ENCODE results near the gene KLHL8.

The KLHL8 gene

DNA sequence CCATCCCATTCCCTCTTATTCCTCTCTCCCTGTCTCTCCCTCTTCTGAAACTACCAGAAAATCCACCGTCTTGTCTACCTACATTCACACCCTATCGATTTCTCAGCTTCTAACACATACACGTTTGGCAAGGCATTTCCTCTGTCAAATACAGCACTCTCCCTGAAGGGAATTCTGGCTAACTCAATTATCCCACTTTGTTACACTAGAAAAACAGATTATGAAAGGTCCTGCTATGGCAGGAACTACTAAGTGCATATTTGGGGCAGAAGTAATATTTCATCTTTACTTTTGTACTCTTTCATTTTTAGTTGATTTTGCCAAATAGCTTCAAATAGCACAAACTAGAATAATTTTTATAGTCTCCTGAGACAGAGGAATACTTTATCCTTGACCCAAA is 46.6 kb upstream of the KLHL8 start:
- no peaks in the 10 kb centered on the region for H3K36me3 ChIP-seq (ENCODE audit: control insufficient read depth, low read length)
- H3K79me2 ChIP-seq (ENCODE audit: control insufficient read depth, low read length): no peaks in the 10 kb centered on the region
- no peaks in the 10 kb centered on the region for H3K9me3 ChIP-seq (ENCODE audit: control insufficient read depth, insufficient read depth, low read length)
- H3K4me3 ChIP-seq (ENCODE audit: low read length): no peak overlapping the region
- no peaks in the 10 kb centered on the region for H3K9me2 ChIP-seq (replicated peaks; ENCODE audit: control insufficient read depth, low read length)
- no peaks in the 10 kb centered on the region for H4K20me1 ChIP-seq (ENCODE audit: control insufficient read depth, insufficient read depth, low read depth, low read length)
- TF ChIP-seq EZH2phosphoT487 (IDR thresholded peaks at IDR 0.05; ENCODE audit: borderline replicate concordance, low read length): no peak
- TF ChIP-seq, protein P1, sequence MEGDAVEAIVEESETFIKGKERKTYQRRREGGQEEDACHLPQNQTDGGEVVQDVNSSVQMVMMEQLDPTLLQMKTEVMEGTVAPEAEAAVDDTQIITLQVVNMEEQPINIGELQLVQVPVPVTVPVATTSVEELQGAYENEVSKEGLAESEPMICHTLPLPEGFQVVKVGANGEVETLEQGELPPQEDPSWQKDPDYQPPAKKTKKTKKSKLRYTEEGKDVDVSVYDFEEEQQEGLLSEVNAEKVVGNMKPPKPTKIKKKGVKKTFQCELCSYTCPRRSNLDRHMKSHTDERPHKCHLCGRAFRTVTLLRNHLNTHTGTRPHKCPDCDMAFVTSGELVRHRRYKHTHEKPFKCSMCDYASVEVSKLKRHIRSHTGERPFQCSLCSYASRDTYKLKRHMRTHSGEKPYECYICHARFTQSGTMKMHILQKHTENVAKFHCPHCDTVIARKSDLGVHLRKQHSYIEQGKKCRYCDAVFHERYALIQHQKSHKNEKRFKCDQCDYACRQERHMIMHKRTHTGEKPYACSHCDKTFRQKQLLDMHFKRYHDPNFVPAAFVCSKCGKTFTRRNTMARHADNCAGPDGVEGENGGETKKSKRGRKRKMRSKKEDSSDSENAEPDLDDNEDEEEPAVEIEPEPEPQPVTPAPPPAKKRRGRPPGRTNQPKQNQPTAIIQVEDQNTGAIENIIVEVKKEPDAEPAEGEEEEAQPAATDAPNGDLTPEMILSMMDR (IDR thresholded peaks at IDR 0.05; ENCODE audit: low read depth, low read length, poor library complexity, severe bottlenecking): no peak
- no peaks in the 10 kb centered on the region for H3F3A ChIP-seq (ENCODE audit: control insufficient read depth, insufficient read depth)
- no peak overlapping the region for H3K27ac ChIP-seq (ENCODE audit: low read depth, low read length)
- H3K4me1 ChIP-seq (ENCODE audit: control insufficient read depth, low read length): no peaks in the 10 kb centered on the region
- no peaks in the 10 kb centered on the region; the same call in 1 of the 2 replicates for H3K27me3 ChIP-seq (ENCODE audit: control insufficient read depth, low read length)
- H3K4me2 ChIP-seq (ENCODE audit: low read length): no peak overlapping the region

DNA sequence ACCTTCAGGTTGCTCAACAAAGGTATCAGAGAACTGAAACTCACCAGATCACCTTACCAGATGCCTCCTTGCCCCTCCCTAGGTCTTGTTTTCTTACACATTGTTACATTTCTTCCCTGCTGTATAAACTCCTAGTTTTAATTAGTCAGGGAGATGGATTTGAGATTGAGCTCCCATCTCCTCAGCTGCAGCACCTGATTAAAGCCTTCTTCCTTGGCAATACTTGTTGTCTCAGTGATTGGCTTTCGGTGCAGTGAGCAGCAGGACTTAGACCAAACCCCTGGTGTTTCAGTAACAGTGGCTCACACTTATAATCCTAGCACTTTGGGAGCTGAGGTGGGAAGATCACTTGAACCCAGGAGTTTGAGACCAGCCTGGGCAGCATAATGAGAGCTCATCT is 42.5 kb upstream of the KLHL8 start:
- H3K4me2 ChIP-seq (ENCODE audit: low read length): no peak overlapping the region
- no peaks in the 10 kb centered on the region for H3K79me2 ChIP-seq (ENCODE audit: control insufficient read depth, low read length)
- H3F3A ChIP-seq (ENCODE audit: control insufficient read depth, insufficient read depth): no peaks in the 10 kb centered on the region
- no peaks in the 10 kb centered on the region for H4K20me1 ChIP-seq (ENCODE audit: control insufficient read depth, insufficient read depth, low read depth, low read length)
- H3K9me2 ChIP-seq (replicated peaks; ENCODE audit: control insufficient read depth, low read length): no peaks in the 10 kb centered on the region
- H3K27ac ChIP-seq (ENCODE audit: low read depth, low read length): no peak overlapping the region
- H3K27me3 ChIP-seq (ENCODE audit: control insufficient read depth, low read length): no peaks in the 10 kb centered on the region; the same call in 1 of the 2 replicates
- H3K4me3 ChIP-seq (ENCODE audit: low read length): no peak overlapping the region
- H3K9me3 ChIP-seq (ENCODE audit: control insufficient read depth, insufficient read depth, low read length): no peaks in the 10 kb centered on the region
- TF ChIP-seq, protein P1 (IDR thresholded peaks at IDR 0.05; ENCODE audit: low read depth, low read length, poor library complexity, severe bottlenecking): no peak
- H3K36me3 ChIP-seq (ENCODE audit: control insufficient read depth, low read length): no peaks in the 10 kb centered on the region
- H3K4me1 ChIP-seq (ENCODE audit: control insufficient read depth, low read length): no peaks in the 10 kb centered on the region

DNA sequence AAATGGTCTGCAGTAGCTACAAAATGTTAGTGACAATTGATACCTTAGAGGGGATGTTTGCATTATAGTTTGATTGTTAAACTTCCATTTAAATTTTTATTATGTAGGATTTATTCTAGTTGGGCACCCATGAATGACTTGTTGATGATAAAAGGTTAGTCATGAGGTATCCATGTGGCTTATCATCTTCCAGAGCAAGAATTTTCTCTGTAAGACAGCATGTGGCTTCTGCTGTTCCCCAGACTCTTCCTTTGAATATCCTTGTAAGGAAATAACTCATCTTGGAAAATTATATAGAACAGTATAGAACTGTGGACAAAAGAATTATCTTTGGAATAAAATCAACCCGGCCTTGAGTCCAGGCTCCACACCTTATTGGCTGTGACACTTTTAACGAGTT is 40.1 kb upstream of the KLHL8 start:
- Histone ChIP-seq H3K27me3 (ENCODE audit: control insufficient read depth, low read length) (no peaks in the 10 kb centered on the region), H3K27ac (ENCODE audit: low read depth, low read length) (no peak overlapping the region), H3K4me3 (ENCODE audit: low read length) (no peak overlapping the region), H3K9me3 (ENCODE audit: control insufficient read depth, insufficient read depth, low read length) (peaks cover 4% of the 10 kb centered on the region; the same call in 1 of the 2 replicates), H3K36me3 (ENCODE audit: control insufficient read depth, low read length) (no peaks in the 10 kb centered on the region), H3K4me2 (ENCODE audit: low read length) (no peak overlapping the region), H3K9me2 (replicated peaks; ENCODE audit: control insufficient read depth, low read length) (no peaks in the 10 kb centered on the region), H3F3A (ENCODE audit: control insufficient read depth, insufficient read depth) (no peaks in the 10 kb centered on the region), H3K4me1 (ENCODE audit: control insufficient read depth, low read length) (no peaks in the 10 kb centered on the region), H3K79me2 (ENCODE audit: control insufficient read depth, low read length) (no peaks in the 10 kb centered on the region), H4K20me1 (ENCODE audit: control insufficient read depth, insufficient read depth, low read depth, low read length) (no peaks in the 10 kb centered on the region)
- no peak for TF ChIP-seq EZH2phosphoT487 (IDR thresholded peaks at IDR 0.05; ENCODE audit: borderline replicate concordance, low read length)
- TF ChIP-seq, protein P1 (IDR thresholded peaks at IDR 0.05; ENCODE audit: low read depth, low read length, poor library complexity, severe bottlenecking): no peak

DNA sequence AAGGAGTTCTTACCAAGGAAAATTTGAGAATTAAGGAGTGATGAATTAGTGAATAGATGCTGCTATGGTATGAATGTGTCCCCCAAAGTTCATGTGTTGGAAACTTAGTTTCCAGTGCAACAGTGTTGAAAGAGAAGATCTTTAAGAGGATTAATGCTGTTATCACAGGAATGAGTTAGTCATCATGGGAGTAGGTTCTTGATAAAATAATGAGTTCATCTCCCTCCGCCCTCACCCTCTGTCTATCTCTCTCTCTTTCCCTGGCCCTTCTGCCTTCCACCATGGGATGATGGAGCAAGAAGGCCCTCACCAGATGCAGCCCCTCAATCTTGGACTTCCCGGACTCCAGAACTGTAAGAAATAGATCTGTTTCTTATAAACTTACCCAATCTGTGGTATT is 38.3 kb upstream of the KLHL8 start:
- no peaks in the 10 kb centered on the region for H3K79me2 ChIP-seq (ENCODE audit: control insufficient read depth, low read length)
- no peaks in the 10 kb centered on the region for H4K20me1 ChIP-seq (ENCODE audit: control insufficient read depth, insufficient read depth, low read depth, low read length)
- H3K36me3 ChIP-seq (ENCODE audit: control insufficient read depth, low read length): no peaks in the 10 kb centered on the region
- H3K9me3 ChIP-seq (ENCODE audit: control insufficient read depth, insufficient read depth, low read length): peaks cover 5% of the 10 kb centered on the region; the same call in 1 of the 2 replicates
- no peaks in the 10 kb centered on the region for H3K27me3 ChIP-seq (ENCODE audit: control insufficient read depth, low read length)
- no peak overlapping the region for H3K4me2 ChIP-seq (ENCODE audit: low read length)
- no peak overlapping the region for H3K27ac ChIP-seq (ENCODE audit: low read depth, low read length)
- no peak overlapping the region for H3K4me3 ChIP-seq (ENCODE audit: low read length)
- H3K4me1 ChIP-seq (ENCODE audit: control insufficient read depth, low read length): no peaks in the 10 kb centered on the region
- no peaks in the 10 kb centered on the region for H3F3A ChIP-seq (ENCODE audit: control insufficient read depth, insufficient read depth)
- H3K9me2 ChIP-seq (replicated peaks; ENCODE audit: control insufficient read depth, low read length): no peaks in the 10 kb centered on the region
- TF ChIP-seq, protein P1 (IDR thresholded peaks at IDR 0.05; ENCODE audit: low read depth, low read length, poor library complexity, severe bottlenecking): no peak
- no peak for TF ChIP-seq EZH2phosphoT487 (IDR thresholded peaks at IDR 0.05; ENCODE audit: borderline replicate concordance, low read length)

Data from DOHH2 (cell line).